Erythroblast (primary cell): ENCODE measurements around the gene FAT2.

ENCODE experiments used
- DNase-seq, 2 experiments: peaks; one replicate each; lab custom pipeline; 2025; lab: John Stamatoyannopoulos, UW
- GATA1 ChIP-seq: IDR thresholded peaks from 2 replicates; pipeline ENCODE4 v1.6.1; 2011; ENCODE audit warnings: low read depth, mild to moderate bottlenecking, control low read depth, low read length, moderate library complexity
- POLR2A ChIP-seq: IDR thresholded peaks from 2 replicates; pipeline ENCODE4 v1.6.1; 2011; ENCODE audit warnings: mild to moderate bottlenecking, low read length

FAT2 gene, protein sequence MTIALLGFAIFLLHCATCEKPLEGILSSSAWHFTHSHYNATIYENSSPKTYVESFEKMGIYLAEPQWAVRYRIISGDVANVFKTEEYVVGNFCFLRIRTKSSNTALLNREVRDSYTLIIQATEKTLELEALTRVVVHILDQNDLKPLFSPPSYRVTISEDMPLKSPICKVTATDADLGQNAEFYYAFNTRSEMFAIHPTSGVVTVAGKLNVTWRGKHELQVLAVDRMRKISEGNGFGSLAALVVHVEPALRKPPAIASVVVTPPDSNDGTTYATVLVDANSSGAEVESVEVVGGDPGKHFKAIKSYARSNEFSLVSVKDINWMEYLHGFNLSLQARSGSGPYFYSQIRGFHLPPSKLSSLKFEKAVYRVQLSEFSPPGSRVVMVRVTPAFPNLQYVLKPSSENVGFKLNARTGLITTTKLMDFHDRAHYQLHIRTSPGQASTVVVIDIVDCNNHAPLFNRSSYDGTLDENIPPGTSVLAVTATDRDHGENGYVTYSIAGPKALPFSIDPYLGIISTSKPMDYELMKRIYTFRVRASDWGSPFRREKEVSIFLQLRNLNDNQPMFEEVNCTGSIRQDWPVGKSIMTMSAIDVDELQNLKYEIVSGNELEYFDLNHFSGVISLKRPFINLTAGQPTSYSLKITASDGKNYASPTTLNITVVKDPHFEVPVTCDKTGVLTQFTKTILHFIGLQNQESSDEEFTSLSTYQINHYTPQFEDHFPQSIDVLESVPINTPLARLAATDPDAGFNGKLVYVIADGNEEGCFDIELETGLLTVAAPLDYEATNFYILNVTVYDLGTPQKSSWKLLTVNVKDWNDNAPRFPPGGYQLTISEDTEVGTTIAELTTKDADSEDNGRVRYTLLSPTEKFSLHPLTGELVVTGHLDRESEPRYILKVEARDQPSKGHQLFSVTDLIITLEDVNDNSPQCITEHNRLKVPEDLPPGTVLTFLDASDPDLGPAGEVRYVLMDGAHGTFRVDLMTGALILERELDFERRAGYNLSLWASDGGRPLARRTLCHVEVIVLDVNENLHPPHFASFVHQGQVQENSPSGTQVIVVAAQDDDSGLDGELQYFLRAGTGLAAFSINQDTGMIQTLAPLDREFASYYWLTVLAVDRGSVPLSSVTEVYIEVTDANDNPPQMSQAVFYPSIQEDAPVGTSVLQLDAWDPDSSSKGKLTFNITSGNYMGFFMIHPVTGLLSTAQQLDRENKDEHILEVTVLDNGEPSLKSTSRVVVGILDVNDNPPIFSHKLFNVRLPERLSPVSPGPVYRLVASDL (N-terminal part only)

DNA sequence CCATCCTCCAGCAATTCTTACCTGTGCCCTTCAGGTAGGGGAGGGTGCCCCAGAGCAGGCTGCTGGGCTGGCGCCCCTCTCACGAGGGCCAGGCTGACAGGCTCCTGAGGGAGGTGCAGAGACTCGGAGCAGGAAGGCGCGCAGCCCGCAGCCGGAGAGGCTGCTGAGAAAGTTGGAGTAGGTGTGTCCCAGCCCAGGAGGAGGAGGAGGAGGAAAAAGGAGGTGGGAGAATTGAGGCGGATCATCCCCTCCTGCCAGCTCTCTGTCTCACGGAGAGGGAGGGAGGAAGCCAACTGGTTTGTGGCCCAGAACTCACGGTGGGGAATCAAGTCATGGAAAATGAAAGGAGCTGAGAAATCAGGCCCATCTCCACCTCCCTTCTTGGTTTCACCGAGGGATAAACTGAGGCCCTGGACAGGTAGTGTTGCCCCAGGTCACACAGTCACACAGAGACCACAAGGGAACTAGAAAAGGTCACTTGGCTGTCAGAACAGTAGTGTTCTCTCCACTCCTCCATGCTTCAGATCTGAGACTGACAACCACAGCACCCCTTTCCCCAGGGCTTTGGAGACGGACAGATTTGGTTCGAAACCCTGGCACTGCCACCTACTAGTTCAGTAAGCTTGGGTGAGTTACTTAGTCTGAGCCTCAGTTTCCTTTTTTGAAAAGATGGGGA is at the start of gene FAT2:
TSS of gene FAT2 (minus strand) at position 188 of the 676 bp plus-strand sequence. CDS start 22,400 bp downstream, outside the sequence.
- no peak for DNase-seq

DNA sequence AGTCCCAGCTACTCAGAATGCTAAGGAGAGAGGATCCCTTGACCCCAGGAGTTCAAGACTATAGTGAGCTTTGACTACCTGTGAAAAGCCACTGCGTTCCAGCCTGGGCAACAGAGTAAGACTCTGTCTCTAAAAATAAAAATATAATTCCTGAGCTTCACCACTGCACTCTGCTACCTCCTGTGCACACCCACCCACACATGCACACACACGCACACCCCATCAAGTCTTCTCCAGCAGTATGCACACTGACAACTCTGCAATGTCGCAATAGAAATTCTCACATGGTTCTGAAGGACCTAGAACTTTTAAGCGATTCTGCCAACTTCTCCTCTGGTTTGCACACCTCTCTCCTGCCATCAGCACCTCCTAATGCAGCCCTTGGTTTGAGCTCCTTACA is 47.5 kb upstream of the FAT2 start:
- TF ChIP-seq GATA1 (no peak), POLR2A (no peak)
- no peak for DNase-seq

More for the DNA sequence above, at the start of gene FAT2:
- no peak for TF ChIP-seq POLR2A
- no peak for TF ChIP-seq GATA1

DNA sequence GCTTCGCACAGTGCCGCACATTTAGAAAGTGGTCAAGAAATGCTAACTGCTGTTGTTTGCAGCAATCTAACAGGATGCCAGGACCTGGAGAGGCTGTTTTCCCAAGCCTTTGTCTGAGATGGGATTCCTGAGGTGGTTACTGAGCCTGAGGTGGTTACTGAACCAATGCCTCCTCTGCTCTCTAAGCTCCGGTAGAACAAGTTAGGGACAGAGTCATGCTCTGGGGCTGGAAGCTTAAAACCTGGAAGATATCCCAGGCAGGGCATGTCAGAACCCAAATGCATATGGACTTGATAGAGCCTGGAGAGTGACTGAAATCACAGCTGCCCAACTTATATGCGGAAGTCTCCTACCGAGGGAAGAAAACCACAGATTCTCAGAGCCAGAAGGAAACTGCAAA is 46.5 kb upstream of the FAT2 start:
- no peak for DNase-seq
- TF ChIP-seq POLR2A = no peak
- no peak for TF ChIP-seq GATA1

DNA sequence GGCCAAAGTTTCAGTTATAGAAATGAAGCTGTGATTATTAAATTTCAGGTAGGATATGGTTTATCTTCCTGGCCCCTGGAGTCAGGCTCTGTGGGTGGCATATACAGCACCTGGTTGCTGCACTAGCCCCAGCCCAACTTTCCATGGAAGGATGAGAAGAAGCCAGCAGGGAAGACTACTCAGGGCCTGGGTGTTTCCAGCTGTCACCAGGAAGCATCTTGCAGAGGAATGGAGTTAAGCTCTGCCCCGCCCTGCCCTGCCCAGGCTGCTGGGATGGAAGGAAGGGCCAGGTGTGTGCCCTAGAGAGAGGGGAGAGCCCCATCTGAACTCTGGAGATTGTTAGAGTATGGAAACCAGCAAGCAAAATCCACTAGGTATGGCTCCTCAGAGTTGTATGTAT is 42.8 kb upstream of the FAT2 start:
- TF ChIP-seq POLR2A = no peak
- TF ChIP-seq GATA1 = no peak
- DNase-seq = no peak

DNA sequence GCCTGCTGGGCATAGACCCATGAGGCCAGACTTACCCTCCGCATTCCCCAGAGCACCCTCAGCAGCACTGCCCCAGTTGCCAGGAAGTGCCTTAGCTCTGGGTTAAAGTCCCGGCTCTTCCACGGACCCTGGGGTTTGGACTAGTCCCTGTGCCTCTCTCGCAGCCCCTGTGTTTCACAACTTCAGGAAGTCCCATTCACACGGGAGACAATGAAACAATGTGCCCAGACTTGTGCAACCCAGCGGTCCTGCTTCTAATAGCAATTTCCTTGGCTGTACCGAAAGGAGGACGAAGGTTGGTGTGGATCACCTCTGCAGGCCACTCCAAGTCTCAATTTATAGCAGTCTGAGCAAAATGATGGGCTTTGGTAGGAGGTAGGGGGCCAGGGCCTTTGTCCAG is 41.8 kb upstream of the FAT2 start:
- TF ChIP-seq GATA1 (no peak), POLR2A (no peak)
- DNase-seq = no peak

DNA sequence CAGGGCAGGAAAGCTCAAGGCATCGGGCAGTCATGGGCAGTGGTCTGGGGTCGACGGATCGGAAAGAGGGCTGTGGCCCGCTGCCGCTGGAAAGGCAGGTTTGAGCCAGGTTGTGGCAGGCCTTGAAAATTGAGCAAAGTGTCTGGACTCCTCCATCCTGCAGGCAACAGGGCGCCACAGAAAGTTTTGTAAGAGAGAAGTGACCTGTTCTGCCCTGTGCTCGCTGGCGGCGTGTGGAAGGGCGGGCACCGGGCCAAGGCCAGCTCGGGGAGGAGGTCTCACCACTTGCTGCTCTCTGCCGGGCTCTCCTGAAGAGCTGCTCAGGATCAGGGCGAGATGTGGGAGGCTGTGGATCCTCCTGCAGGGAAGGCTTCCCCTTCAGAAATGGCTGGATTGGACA is 41.4 kb upstream of the FAT2 start:
- TF ChIP-seq GATA1 (no peak), POLR2A (no peak)
- no peak for DNase-seq

DNA sequence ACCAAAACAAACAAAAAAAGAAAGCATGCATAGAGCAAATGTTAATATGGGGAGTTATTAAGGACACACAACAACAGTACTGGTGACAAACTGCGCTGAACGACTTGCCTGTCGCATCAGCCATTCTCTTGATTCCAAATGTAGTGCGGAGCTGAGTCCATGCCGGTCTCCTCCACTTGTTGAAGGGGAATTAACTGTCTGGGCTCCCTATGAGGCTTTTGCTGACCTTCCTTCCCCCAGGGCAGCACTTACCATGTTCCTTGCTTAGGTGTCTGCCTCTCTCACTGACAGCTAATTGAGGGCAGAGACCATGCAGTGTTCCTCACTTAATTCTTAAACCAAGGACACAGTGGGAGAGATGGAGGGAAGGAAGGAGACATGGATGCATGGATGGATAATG is 40.8 kb upstream of the FAT2 start:
- no peak for DNase-seq
- TF ChIP-seq GATA1 = no peak
- no peak for TF ChIP-seq POLR2A

DNA sequence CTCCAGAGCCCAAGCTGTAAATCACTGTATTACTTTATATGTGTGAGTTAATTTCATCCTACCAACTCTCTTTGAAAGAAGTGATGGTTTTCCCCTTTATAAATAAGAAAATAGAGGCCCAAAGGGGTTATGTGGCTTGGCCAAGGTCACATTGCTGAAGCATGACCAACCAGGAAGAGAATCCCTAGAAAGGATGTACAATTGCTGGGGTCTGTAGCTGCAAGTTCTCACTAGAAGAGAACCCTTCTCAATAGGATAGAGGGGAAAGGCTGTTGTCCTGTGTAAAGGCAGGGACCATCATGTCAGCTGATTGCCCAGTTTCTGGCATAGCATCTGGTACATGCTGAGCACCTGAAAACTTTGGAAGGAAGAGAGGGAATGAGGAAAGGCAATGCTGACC is 39.0 kb upstream of the FAT2 start:
- no peak for DNase-seq
- TF ChIP-seq GATA1 (no peak), POLR2A (no peak)

DNA sequence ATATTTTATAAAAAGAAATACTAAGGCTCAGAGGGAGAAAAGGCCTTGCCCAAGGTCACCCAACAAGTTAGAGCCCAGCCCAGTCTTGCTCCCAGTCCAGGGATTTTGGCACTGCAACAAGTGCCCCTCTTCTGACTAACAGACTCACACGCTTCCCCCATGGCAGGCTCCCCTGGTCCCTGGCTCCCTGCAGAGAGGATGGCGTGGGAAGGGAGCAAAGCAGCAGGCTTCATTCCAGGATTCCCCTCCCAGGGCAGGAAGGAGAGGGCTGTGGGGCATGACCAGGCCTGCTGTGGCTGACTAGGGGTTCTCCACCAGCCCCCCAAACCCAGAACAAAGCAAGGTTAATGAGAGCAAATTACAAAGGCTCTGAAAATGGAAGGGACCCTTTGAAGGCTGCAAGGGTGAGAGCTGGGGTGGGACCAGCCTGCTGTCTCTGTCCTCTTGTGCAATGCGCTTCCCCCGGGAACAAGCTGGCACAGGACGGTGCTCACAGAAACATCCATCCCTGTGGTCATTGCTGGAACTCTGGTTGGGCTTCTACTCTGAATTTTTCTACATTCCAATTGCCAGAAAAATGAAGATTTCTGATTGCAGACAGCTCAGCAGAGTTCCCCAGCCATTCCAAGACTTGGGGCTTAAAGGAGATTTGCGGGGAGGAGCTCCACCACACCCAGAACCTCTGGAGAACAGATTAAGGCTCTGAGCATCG is 37.1 kb upstream of the FAT2 start:
- DNase-seq = no peak
- TF ChIP-seq GATA1 (no peak), POLR2A (no peak)

DNA sequence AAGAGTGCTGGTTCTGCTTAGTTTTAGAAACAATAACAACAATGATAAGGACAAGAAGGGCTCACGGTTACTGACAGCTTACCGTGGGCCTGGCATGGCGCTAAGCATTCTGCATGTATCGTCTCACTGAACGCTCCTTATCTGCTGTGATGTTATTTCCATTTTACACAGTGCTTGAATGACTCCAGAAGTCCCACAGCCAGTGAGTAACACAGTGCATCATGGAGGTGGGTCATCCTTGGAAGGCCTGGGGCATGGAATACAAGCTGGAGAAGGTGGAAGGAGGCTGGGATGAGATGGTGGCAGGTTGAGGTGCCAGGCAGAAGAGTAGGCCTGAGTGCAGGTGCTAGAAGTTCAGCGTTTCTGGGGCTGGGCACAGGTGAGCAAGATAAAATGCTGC is 36.5 kb upstream of the FAT2 start:
- no peak for TF ChIP-seq POLR2A
- DNase-seq = no peak

DNA sequence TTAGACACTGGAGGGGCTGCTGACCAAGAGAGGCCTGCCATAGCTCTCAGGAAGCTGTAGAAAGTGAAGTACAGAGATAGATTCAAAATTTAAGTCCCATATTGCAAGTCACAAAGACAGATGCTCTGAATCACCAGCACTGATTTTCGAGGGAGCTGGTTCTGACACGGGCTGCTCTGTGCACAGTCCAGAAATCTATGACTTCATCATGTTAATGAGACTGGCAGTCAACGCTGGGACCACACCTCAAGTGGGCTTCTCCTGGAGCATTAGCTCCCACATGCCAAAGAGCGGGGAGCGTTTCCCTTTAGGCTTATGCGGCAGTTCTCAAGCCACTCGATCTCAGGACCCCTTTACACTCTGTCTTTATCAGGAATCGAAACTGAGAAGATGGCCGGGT is 34.2 kb upstream of the FAT2 start:
- TF ChIP-seq POLR2A (no peak), GATA1 (no peak)
- DNase-seq = no peak

DNA sequence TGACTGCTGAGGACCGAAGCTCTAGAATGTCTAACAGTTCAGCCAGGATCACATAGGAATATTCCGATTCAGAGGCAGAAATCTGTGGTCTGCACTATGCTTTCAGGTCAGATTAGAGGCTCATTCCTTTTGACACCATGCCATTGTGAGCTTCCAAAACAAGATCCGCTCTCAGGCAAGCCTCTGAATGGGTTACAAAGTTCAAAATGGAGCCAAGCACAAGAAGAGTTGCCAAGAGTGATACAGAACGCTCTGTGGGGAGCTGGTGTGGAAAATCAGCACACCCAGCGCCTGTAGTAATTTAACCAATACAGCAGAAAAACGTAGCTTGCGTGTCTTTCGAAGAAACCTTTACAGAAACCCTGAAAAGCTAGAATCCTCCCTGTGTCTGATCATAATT is 33.3 kb upstream of the FAT2 start:
- TF ChIP-seq GATA1 (no peak), POLR2A (no peak)
- DNase-seq = no peak
